Natural killer cell (primary cell): Measurements from ENCODE around the gene HOXC4. TPM values are rescaled to one million over a fixed set of nuclear protein-coding genes. Genes with fewer than 3 reads are reported as not detected.

Source experiments
- ATAC-seq, 3 donors: fragments of 150-1000 bp in 2 of 3; fragments of 200-7000 bp in 1 of 3; cut with Tn5 transposase; 1 replicate in 1 of 3; 2 replicates in 2 of 3; pipeline ENCODE4 v1.10.0; 2021; ENCODE audit warnings: mild to moderate bottlenecking in 2 of 3, moderate library complexity in 2 of 3
- DNase-seq, 2 donors: peaks; one replicate each; pipeline versions ENCODE4 v3.0.0 to v3.0.0-alpha.2; 2013 to 2021; ENCODE audit warnings: mixed read lengths in 1 of 2
- H3K27ac ChIP-seq: one replicate; pipeline ENCODE4 v1.5.1; 2013; ENCODE audit warnings: mild to moderate bottlenecking, low read length
- H3K27me3 ChIP-seq: one replicate; pipeline ENCODE4 v1.6.1; 2013; ENCODE audit warnings: low read length; ENCODE audit not compliant: control insufficient read depth, insufficient read depth
- H3K36me3 ChIP-seq: one replicate; pipeline ENCODE4 v1.6.1; 2013; ENCODE audit warnings: low read length; ENCODE audit not compliant: control insufficient read depth, insufficient read depth
- H3K4me1 ChIP-seq: one replicate; pipeline ENCODE4 v1.6.1; 2013; ENCODE audit warnings: low read length; ENCODE audit not compliant: control insufficient read depth, insufficient read depth
- H3K4me3 ChIP-seq: one replicate; pipeline ENCODE4 v1.5.1; 2013; ENCODE audit warnings: low read length
- H3K9me3 ChIP-seq: one replicate; pipeline ENCODE4 v1.6.1; 2013; ENCODE audit warnings: low read length; ENCODE audit not compliant: control insufficient read depth, insufficient read depth
- H3K27ac Mint-ChIP-seq, 2 donors: one replicate each; pipeline ENCODE4 v1.8.0; 2022; ENCODE audit warnings: mild to moderate bottlenecking in 2 of 2, mixed read lengths in 2 of 2, moderate library complexity in 1 of 2
- H3K27me3 Mint-ChIP-seq, 2 donors: one replicate each; pipeline ENCODE4 v1.8.0; 2022; ENCODE audit warnings: low read depth in 2 of 2, mixed read lengths in 2 of 2
- H3K36me3 Mint-ChIP-seq: one replicate; pipeline ENCODE4 v1.8.0; 2022; ENCODE audit warnings: mixed read lengths
- H3K4me1 Mint-ChIP-seq, 2 donors: one replicate each; pipeline ENCODE4 v1.8.0; 2022; ENCODE audit warnings: mixed read lengths in 2 of 2
- H3K4me3 Mint-ChIP-seq: one replicate; pipeline ENCODE4 v1.8.0; 2022; ENCODE audit warnings: mild to moderate bottlenecking, moderate library complexity, mixed read lengths
- H3K9me3 Mint-ChIP-seq, 2 donors: one replicate each; pipeline ENCODE4 v1.8.0; 2022; ENCODE audit warnings: mixed read lengths in 2 of 2
- WGBS: methylation state at CpG from one replicate; pipeline ENCODE4 v1.1.7; 2013; ENCODE audit warnings: missing lambda C conversion rate; ENCODE audit not compliant: insufficient coverage; 5-methylcytosine and 5-hydroxymethylcytosine counted together
- intact Hi-C: fragments of 100-400 bp; cut with micrococcal nuclease; formaldehyde crosslinking; loops from one replicate; pipeline ENCODE4 v1.14.2; 2022
- total RNA-seq, 4 donors: library from RNA; stranded (reverse); fragments of 120-200 nt in 1 of 4; gene quantifications; one replicate each; pipeline versions ENCODE4 v1.2.3 to v1.2.4, GENCODE V29; 2013 to 2022
- TF ChIP-seq, protein P1 (sequence below): fragments of 200-600 bp; IDR thresholded peaks from one replicate; pipeline ENCODE4 v1.8.0; 2022; ENCODE audit warnings: antibody characterized with exemption

HOXC4 gene
- total RNA-seq, 3 donors from 2014 or later (not counting 1 experiment from before 2014, with no cell fraction given): 0.95 to 3.2 (median 1.8) TPM

DNA sequence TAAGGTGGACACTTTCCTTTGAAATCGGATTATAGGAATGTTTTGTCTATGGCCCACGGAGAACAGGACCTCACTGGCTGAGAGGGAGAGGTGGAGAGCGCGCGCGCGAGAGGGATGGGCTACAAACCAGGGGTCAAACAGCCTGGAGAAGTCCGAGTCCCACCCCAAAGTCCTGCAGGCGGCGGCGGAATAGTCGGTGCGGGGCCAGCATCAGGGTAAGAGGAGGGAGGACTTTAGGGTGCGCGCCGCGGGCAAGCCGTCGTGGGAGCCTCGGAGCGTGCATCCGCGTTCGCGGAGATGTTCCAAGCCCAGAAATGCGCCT lies 48.1 kb upstream of the HOXC4 start:
- 4% methylated on average over 26 of the region's 26 CpGs for WGBS
- no peak overlapping the region for H3K4me3 ChIP-seq
- peak overlapping the region in 1 of 2 donors; percentile 7 for H3K27ac Mint-ChIP-seq

DNA sequence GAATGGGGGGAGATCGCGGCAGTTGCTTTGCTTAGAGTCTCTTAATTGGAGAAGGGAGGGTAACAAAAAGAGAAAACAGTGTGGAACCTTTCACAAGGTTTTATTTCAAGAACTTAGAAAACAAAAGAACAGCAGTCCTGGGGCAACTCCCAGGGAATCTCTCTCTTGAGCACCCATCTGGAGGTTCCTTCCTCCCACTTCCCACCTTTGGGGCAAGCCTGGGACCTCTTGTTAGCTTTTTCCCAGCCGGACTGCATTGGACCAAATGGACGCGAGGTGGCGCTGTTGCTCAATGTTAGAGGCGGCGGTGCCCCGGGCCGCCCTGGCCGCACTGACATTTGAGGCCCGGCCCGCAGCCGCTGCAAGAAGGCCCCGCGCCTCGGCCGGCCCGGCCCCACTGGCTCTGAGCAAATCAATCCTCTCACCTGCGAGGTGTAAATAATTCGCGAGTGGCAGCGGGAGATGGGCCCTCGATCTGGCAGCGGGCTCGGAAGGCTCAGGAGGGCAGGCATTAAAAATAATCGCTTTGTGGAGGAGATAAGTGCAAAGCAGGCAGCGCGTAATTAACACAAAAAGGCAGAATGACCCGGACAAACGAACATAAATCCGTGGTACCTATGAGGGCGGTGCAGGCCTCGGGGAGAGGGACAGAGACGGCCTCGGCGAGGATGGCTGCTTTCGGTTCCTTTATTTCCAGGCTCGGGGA lies 47.6 kb upstream of the HOXC4 start:
- no peak overlapping the region for H3K27ac ChIP-seq
- Mint-ChIP-seq H3K4me3 (peak overlapping the region; percentile 95), H3K27ac (peak overlapping the region; percentile 7 to 25), H3K4me1 (peaks cover 11 to 22% of the 10 kb centered on the region in 2 donors), H3K9me3 (no peaks in the 10 kb centered on the region), H3K36me3 (peaks cover 5% of the 10 kb centered on the region), H3K27me3 (peaks cover 81 to 91% of the 10 kb centered on the region in 2 donors)
- intact Hi-C loops: loop anchor here (1.0 to 2.0 kb wide), 3 partner anchors 185 to 201 kb away; no protein-coding TSS in a partner anchor
- DNase-seq: peak; percentile 87 to 91
- no peaks in the 10 kb centered on the region for H3K36me3 ChIP-seq
- peak overlapping the region; percentile 28 for H3K4me3 ChIP-seq
- peaks cover 3% of the 10 kb centered on the region for H3K9me3 ChIP-seq
- peak; percentile 87 to 92 (median 89) for ATAC-seq
- H3K27me3 ChIP-seq: peaks cover 87% of the 10 kb centered on the region
- TF ChIP-seq, protein P1, sequence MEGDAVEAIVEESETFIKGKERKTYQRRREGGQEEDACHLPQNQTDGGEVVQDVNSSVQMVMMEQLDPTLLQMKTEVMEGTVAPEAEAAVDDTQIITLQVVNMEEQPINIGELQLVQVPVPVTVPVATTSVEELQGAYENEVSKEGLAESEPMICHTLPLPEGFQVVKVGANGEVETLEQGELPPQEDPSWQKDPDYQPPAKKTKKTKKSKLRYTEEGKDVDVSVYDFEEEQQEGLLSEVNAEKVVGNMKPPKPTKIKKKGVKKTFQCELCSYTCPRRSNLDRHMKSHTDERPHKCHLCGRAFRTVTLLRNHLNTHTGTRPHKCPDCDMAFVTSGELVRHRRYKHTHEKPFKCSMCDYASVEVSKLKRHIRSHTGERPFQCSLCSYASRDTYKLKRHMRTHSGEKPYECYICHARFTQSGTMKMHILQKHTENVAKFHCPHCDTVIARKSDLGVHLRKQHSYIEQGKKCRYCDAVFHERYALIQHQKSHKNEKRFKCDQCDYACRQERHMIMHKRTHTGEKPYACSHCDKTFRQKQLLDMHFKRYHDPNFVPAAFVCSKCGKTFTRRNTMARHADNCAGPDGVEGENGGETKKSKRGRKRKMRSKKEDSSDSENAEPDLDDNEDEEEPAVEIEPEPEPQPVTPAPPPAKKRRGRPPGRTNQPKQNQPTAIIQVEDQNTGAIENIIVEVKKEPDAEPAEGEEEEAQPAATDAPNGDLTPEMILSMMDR: peak; percentile 94
- WGBS: 2% methylated on average over 39 of the region's 39 CpGs
- peaks cover 16% of the 10 kb centered on the region for H3K4me1 ChIP-seq

More for the DNA sequence above, 48.1 kb upstream of the HOXC4 start:
- DNase-seq (no peak), ATAC-seq (no peak)
- TF ChIP-seq, protein P1: no peak
- H3K36me3 ChIP-seq: no peaks in the 10 kb centered on the region
- H3K36me3 Mint-ChIP-seq: peaks cover 5% of the 10 kb centered on the region
- H3K27ac ChIP-seq: no peak overlapping the region
- H3K4me3 Mint-ChIP-seq: peak overlapping the region; percentile 95
- H3K9me3 Mint-ChIP-seq: no peaks in the 10 kb centered on the region
- intact Hi-C loops: no loop called here
- peaks cover 88% of the 10 kb centered on the region for H3K27me3 ChIP-seq
- peaks cover 3% of the 10 kb centered on the region for H3K9me3 ChIP-seq
- peaks cover 19% of the 10 kb centered on the region for H3K4me1 ChIP-seq
- peaks cover 84 to 89% of the 10 kb centered on the region in 2 donors for H3K27me3 Mint-ChIP-seq
- H3K4me1 Mint-ChIP-seq: peaks cover 9 to 20% of the 10 kb centered on the region in 2 donors

DNA sequence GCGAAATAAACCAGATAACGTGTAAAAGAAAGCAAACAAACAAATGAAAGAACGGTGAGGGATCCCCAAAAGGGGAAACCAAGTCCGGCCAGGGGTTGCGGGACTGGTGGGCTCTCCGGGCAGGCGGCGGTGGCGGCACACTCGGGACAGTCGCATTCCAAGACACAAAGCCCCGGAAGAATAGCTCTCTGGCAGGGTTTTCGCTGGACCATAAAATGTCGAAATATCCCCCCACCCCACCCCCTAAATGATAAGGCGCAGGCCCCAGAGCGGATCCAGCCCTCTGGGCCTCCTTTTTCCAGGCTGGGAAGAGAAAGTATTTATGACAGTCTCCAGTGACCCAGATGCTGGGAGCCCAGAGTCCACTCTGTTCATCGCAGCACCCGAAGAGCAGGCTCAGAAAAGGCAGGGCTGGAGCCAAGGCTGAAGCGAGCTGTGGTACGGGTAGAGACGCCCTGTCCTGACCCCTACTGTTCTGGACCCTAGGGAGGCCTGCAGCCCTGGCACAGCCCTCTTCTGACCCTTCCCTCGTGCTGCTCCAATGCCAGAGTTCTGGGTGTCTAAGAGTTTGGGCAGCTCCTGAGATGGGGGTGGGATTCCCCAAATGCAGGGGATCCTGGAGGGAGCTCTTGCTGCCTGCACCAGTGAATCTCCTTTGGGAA lies 46.9 kb upstream of the HOXC4 start:
- 12% methylated on average over 22 of the region's 22 CpGs for WGBS
- peaks cover 18 to 29% of the 10 kb centered on the region in 2 donors for H3K4me1 Mint-ChIP-seq
- Histone ChIP-seq H3K27ac (no peak overlapping the region), H3K4me3 (peak overlapping the region; percentile 28), H3K36me3 (no peaks in the 10 kb centered on the region), H3K27me3 (peaks cover 87% of the 10 kb centered on the region), H3K4me1 (peaks cover 16% of the 10 kb centered on the region), H3K9me3 (peaks cover 3% of the 10 kb centered on the region)
- H3K9me3 Mint-ChIP-seq: no peaks in the 10 kb centered on the region
- peak overlapping the region in 1 of 2 donors; percentile 7 for H3K27ac Mint-ChIP-seq
- TF ChIP-seq, protein P1: no peak
- intact Hi-C loops: loop anchor here (1.0 to 2.0 kb wide), 3 partner anchors 184 to 201 kb away; no protein-coding TSS in a partner anchor
- peaks cover 79 to 91% of the 10 kb centered on the region in 2 donors for H3K27me3 Mint-ChIP-seq
- DNase-seq (no peak), ATAC-seq (no peak)
- peaks cover 5% of the 10 kb centered on the region for H3K36me3 Mint-ChIP-seq
- H3K4me3 Mint-ChIP-seq: peak overlapping the region; percentile 95
